Measurements from ENCODE around the gene MILR1. TPM values are rescaled to one million over a fixed set of nuclear protein-coding genes. Genes with fewer than 3 reads are reported as not detected.
"Not testable (repeated sequence)": the region's sequence is repeated elsewhere in the genome, so short reads cannot be mapped to it uniquely, and the experiment has no call there.

MILR1 gene
- total RNA-seq, 1 experiment from 2014 or later: 13.3 TPM

- no peak overlapping the region for H3K9ac ChIP-seq (ENCODE audit: low read length)
- peaks cover 32% of the 10 kb centered on the region for H3K36me3 ChIP-seq (ENCODE audit: low read depth, low read length)
- CTCF ChIA-PET: no interaction called here
- H3K9me2 ChIP-seq (replicated peaks; ENCODE audit: low read length): no peaks in the 10 kb centered on the region
- no peak overlapping the region for H3K4me2 ChIP-seq (ENCODE audit: low read length)
- peak; percentile 70 for DNase-seq
- no TSS peak for BruUV-seq (replicated peaks)
- H2AFZ ChIP-seq (ENCODE audit: low read length): no peak overlapping the region
- ATAC-seq: no peak
- peaks cover 39% of the 10 kb centered on the region for H3K79me2 ChIP-seq (ENCODE audit: low read length)
- no peak overlapping the region for H3K27ac ChIP-seq (ENCODE audit: low read length)
- H3K27me3 ChIP-seq (ENCODE audit: low read length): no peaks in the 10 kb centered on the region
- peaks cover 23% of the 10 kb centered on the region for H3K4me1 ChIP-seq (ENCODE audit: insufficient read depth, low read length)
- peaks cover 7% of the 10 kb centered on the region for H3F3A ChIP-seq (ENCODE audit: low read length, unreplicated experiment)
- intact Hi-C loops (cut with micrococcal nuclease): loop anchor here (5.0 kb wide), 2 partner anchors 170 to 185 kb away; no protein-coding TSS in a partner anchor
- peaks cover 6% of the 10 kb centered on the region; the same call in 1 of the 2 replicates for H4K20me1 ChIP-seq (ENCODE audit: low read length)
- no peaks in the 10 kb centered on the region for H3K9me3 ChIP-seq (ENCODE audit: low read length)
- no peak overlapping the region for H3K4me3 ChIP-seq (ENCODE audit: low read length)
- TF ChIP-seq EZH2phosphoT487 (IDR thresholded peaks at IDR 0.05; ENCODE audit: borderline replicate concordance, low read length): no peak
- TF ChIP-seq CTCF (conservative IDR thresholded peaks at IDR 0.05; ENCODE audit: low read depth, low read length): peak; percentile 73
- no peak for TF ChIP-seq EZH2 (IDR thresholded peaks at IDR 0.05; ENCODE audit: low read length, unreplicated experiment)
- POLR2A ChIA-PET (ENCODE audit: unreplicated experiment): no interaction called here
Observed at GRCh38 chr17:64492481-64493109, 43.7 kb downstream of the MILR1 start.

- ATAC-seq (no peak), DNase-seq (no peak)
- Histone ChIP-seq H3K4me3 (ENCODE audit: low read length) (peak overlapping the region; percentile 86), H3F3A (ENCODE audit: low read length, unreplicated experiment) (peaks cover 22% of the 10 kb centered on the region), H3K4me2 (ENCODE audit: low read length) (peak overlapping the region; percentile 61), H3K27me3 (ENCODE audit: low read length) (no peaks in the 10 kb centered on the region), H3K79me2 (ENCODE audit: low read length) (peaks cover 39% of the 10 kb centered on the region), H2AFZ (ENCODE audit: low read length) (no peak overlapping the region), H4K20me1 (ENCODE audit: low read length) (peaks cover 13% of the 10 kb centered on the region), H3K27ac (ENCODE audit: low read length) (no peak overlapping the region), H3K9me2 (replicated peaks; ENCODE audit: low read length) (no peaks in the 10 kb centered on the region), H3K36me3 (ENCODE audit: low read depth, low read length) (peaks cover 44% of the 10 kb centered on the region), H3K9me3 (ENCODE audit: low read length) (no peaks in the 10 kb centered on the region), H3K4me1 (ENCODE audit: insufficient read depth, low read length) (peaks cover 39% of the 10 kb centered on the region), H3K9ac (ENCODE audit: low read length) (no peak overlapping the region)
- POLR2A ChIA-PET (ENCODE audit: unreplicated experiment): interaction anchor here (0.7 kb wide), 1 partner anchor 12 kb away, joined by 3 read pairs; no protein-coding TSS in a partner anchor
- no peak for TF ChIP-seq CTCF (conservative IDR thresholded peaks at IDR 0.05; ENCODE audit: low read depth, low read length)
- no peak for TF ChIP-seq EZH2 (IDR thresholded peaks at IDR 0.05; ENCODE audit: low read length, unreplicated experiment)
- BruUV-seq (replicated peaks): no TSS peak
- CTCF ChIA-PET: no interaction called here
- intact Hi-C loops (cut with micrococcal nuclease): loop anchor here (5.0 kb wide), 2 partner anchors 172 to 187 kb away; no protein-coding TSS in a partner anchor
Observed at GRCh38 chr17:64494121-64494520, 45.2 kb downstream of the MILR1 start.

GRCh38 chr17:64495300-64495699, 46.4 kb downstream of the MILR1 start:
- H3K4me1 ChIP-seq (ENCODE audit: insufficient read depth, low read length): peaks cover 50% of the 10 kb centered on the region
- CTCF ChIA-PET; BruUV-seq (replicated peaks); H2AFZ ChIP-seq (ENCODE audit: low read length); H3K9me2 ChIP-seq (replicated peaks; ENCODE audit: low read length); H3K9me3 ChIP-seq (ENCODE audit: low read length); ATAC-seq; intact Hi-C loops (cut with micrococcal nuclease); H3K27me3 ChIP-seq (ENCODE audit: low read length); H3K9ac ChIP-seq (ENCODE audit: low read length); H3K27ac ChIP-seq (ENCODE audit: low read length); DNase-seq; POLR2A ChIA-PET (ENCODE audit: unreplicated experiment): not testable (repeated sequence)
- peaks cover 47% of the 10 kb centered on the region for H3K36me3 ChIP-seq (ENCODE audit: low read depth, low read length)
- peak overlapping the region; percentile 86 for H3K4me3 ChIP-seq (ENCODE audit: low read length)
- H3K79me2 ChIP-seq (ENCODE audit: low read length): peaks cover 42% of the 10 kb centered on the region
- peaks cover 34% of the 10 kb centered on the region for H3F3A ChIP-seq (ENCODE audit: low read length, unreplicated experiment)
- H3K4me2 ChIP-seq (ENCODE audit: low read length): peak overlapping the region; percentile 93
- peaks cover 24% of the 10 kb centered on the region for H4K20me1 ChIP-seq (ENCODE audit: low read length)
